Measurements from ENCODE around the gene ARRDC1. TPM values are rescaled to one million over a fixed set of nuclear protein-coding genes. Genes with fewer than 3 reads are reported as not detected.

The ARRDC1 gene
- polyA plus RNA-seq, 1 of the 3 experiments (the other 2 are of a cell fraction) = 49.7 TPM

DNA sequence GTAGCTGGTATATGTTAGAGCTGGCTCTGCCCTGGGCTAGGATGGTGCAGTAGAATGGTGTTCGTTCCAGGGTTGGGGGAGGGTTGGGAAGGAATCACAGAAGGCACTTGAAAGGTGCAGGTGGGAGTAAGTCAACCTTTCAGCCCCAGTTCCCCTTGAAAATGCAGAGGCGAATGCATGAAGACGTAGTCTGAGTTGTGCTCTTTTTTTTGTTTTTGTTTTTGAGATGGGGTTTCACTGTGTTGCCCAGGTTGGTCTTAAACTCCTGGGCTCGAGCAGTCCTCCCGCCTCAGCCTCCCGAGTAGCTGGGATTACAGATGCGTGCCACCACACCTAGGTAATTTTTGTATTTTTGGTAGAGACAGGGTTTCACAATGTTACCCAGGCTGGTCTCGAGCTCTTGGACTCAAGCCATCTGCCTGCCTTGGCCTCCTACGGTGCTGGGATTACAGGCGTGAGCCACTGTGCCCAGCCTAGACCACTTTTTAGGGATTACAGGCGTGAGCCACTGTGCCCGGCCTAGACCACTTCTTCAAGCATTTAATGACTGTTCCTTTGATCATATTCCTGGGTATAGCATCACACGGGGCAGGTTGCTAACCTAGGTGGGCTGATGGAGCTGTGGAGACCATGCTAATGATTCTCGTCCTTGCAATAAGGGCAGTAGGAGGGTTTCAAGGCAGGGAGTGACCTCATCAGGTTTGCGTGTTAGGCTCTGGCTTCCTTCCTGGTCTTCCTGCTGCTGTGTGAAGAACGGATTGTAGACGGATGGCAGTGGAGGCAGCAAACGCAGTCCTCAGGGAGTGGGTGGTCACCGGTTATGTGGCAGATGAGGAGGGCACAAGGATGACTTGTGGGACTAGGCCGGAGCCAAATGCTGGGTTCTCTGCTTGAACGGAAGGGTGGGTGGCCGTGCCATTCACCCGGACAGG is 27.0 kb downstream of the ARRDC1 start:
- Histone ChIP-seq H3K9me2 (no peaks in the 10 kb centered on the region), H3K36me3 (replicated peaks in 1 of 2; ENCODE audit: control insufficient read depth in 1 of 2, insufficient read depth in 2 of 2, low read length in 1 of 2) (no peaks in the 10 kb centered on the region), H3F3A (replicated peaks; ENCODE audit: insufficient read depth) (peaks cover 3% of the 10 kb centered on the region), H3K4me1 (ENCODE audit: control insufficient read depth in 1 of 2, insufficient read depth in 2 of 2, low read depth in 1 of 2, low read length in 1 of 2) (peaks cover 0 to 7% of the 10 kb centered on the region in 2 experiments; a peak in 2 of 4 replicates), H3K9me3 (no peaks in the 10 kb centered on the region), H3K4me2 (no peak overlapping the region), H4K20me1 (ENCODE audit: insufficient read depth) (peaks cover 88% of the 10 kb centered on the region), H3K9ac (no peak overlapping the region), H3K27me3 (ENCODE audit: insufficient read depth) (no peaks in the 10 kb centered on the region), H3K4me3 (ENCODE audit: low read depth in 2 of 2, low read length in 1 of 2) (no peak overlapping the region), H3K27ac (ENCODE audit: low read depth in 2 of 2, low read length in 1 of 2) (no peak overlapping the region), H2AFZ (ENCODE audit: low read depth) (no peak overlapping the region), H3K79me2 (ENCODE audit: insufficient read depth) (peaks cover 100% of the 10 kb centered on the region)
- TF ChIP-seq TEAD4 (IDR thresholded peaks at IDR 0.05; ENCODE audit: borderline replicate concordance, insufficient read depth) (no peak), TCF12 (IDR thresholded peaks at IDR 0.05) (no peak), NRF1 (IDR thresholded peaks at IDR 0.05; ENCODE audit: low read depth, low read length) (no peak), IRF3 (IDR thresholded peaks at IDR 0.05; ENCODE audit: low read depth, low read length) (no peak)
- POLR2A ChIA-PET = no interaction called here
- CTCF ChIA-PET = interaction anchor here (0.6 kb wide), 1 partner anchor 41 kb away, joined by 3 read pairs; no protein-coding TSS in a partner anchor
- DNase-seq = no peak
- 97% methylated on average over 20 of the region's 23 CpGs for WGBS (ENCODE audit: low lambda C conversion rate)

DNA sequence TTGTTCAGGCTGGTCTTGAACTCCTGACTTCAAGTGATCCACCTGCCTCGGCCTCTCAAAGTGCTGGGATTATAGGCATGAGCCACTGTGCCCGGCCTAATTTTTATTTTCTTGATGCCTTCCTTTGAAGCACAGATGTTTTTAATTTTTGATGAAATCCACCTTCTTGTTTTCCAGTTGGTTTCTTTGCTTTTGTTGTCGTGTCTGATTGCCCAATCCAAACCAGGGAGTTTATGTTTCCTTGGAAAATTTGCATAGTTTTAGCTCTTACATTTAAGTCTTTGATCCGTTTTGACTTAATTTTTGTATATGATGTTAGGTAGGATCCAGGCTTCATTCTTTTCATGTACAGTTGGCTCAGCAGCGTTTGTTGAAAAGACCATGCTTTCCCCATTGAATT is 28.5 kb downstream of the ARRDC1 start:
- Histone ChIP-seq H3K4me3 (ENCODE audit: low read depth in 2 of 2, low read length in 1 of 2) (no peak overlapping the region), H3K27me3 (ENCODE audit: insufficient read depth) (no peaks in the 10 kb centered on the region), H3K4me2 (no peak overlapping the region), H3K9me2 (no peaks in the 10 kb centered on the region), H3K27ac (ENCODE audit: low read depth in 2 of 2, low read length in 1 of 2) (no peak overlapping the region), H3K4me1 (ENCODE audit: control insufficient read depth in 1 of 2, insufficient read depth in 2 of 2, low read depth in 1 of 2, low read length in 1 of 2) (peaks cover 0 to 7% of the 10 kb centered on the region in 2 experiments; a peak in 2 of 4 replicates), H4K20me1 (ENCODE audit: insufficient read depth) (peaks cover 88% of the 10 kb centered on the region), H3K36me3 (replicated peaks in 1 of 2; ENCODE audit: control insufficient read depth in 1 of 2, insufficient read depth in 2 of 2, low read length in 1 of 2) (no peaks in the 10 kb centered on the region), H3K9ac (no peak overlapping the region), H3F3A (replicated peaks; ENCODE audit: insufficient read depth) (peaks cover 3% of the 10 kb centered on the region), H3K9me3 (no peaks in the 10 kb centered on the region), H3K79me2 (ENCODE audit: insufficient read depth) (peaks cover 100% of the 10 kb centered on the region), H2AFZ (ENCODE audit: low read depth) (no peak overlapping the region)
- no peak for TF ChIP-seq GABPA (IDR thresholded peaks at IDR 0.05; ENCODE audit: low read depth)
- no peak for TF ChIP-seq SIN3A (IDR thresholded peaks at IDR 0.05; ENCODE audit: borderline replicate concordance, low read depth, low read length)
- no peak for TF ChIP-seq IRF3 (IDR thresholded peaks at IDR 0.05; ENCODE audit: low read depth, low read length)
- no peak for TF ChIP-seq ELF1 (IDR thresholded peaks at IDR 0.05)
- no peak for TF ChIP-seq EZH2phosphoT487 (IDR thresholded peaks at IDR 0.05; ENCODE audit: borderline replicate concordance, low read depth)
- TF ChIP-seq MEF2A (IDR thresholded peaks at IDR 0.05; ENCODE audit: borderline replicate concordance, low read depth) = no peak
- TF ChIP-seq, protein P1, sequence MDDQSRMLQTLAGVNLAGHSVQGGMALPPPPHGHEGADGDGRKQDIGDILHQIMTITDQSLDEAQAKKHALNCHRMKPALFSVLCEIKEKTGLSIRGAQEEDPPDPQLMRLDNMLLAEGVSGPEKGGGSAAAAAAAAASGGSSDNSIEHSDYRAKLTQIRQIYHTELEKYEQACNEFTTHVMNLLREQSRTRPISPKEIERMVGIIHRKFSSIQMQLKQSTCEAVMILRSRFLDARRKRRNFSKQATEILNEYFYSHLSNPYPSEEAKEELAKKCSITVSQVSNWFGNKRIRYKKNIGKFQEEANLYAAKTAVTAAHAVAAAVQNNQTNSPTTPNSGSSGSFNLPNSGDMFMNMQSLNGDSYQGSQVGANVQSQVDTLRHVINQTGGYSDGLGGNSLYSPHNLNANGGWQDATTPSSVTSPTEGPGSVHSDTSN (IDR thresholded peaks at IDR 0.05) = no peak
- TF ChIP-seq YY1 (IDR thresholded peaks at IDR 0.05; ENCODE audit: low read depth) = no peak
- TF ChIP-seq, protein P2, sequence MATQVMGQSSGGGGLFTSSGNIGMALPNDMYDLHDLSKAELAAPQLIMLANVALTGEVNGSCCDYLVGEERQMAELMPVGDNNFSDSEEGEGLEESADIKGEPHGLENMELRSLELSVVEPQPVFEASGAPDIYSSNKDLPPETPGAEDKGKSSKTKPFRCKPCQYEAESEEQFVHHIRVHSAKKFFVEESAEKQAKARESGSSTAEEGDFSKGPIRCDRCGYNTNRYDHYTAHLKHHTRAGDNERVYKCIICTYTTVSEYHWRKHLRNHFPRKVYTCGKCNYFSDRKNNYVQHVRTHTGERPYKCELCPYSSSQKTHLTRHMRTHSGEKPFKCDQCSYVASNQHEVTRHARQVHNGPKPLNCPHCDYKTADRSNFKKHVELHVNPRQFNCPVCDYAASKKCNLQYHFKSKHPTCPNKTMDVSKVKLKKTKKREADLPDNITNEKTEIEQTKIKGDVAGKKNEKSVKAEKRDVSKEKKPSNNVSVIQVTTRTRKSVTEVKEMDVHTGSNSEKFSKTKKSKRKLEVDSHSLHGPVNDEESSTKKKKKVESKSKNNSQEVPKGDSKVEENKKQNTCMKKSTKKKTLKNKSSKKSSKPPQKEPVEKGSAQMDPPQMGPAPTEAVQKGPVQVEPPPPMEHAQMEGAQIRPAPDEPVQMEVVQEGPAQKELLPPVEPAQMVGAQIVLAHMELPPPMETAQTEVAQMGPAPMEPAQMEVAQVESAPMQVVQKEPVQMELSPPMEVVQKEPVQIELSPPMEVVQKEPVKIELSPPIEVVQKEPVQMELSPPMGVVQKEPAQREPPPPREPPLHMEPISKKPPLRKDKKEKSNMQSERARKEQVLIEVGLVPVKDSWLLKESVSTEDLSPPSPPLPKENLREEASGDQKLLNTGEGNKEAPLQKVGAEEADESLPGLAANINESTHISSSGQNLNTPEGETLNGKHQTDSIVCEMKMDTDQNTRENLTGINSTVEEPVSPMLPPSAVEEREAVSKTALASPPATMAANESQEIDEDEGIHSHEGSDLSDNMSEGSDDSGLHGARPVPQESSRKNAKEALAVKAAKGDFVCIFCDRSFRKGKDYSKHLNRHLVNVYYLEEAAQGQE (IDR thresholded peaks at IDR 0.05; ENCODE audit: low read depth, low read length) = no peak
- no peak for TF ChIP-seq JUND (IDR thresholded peaks at IDR 0.05)
- no peak for TF ChIP-seq TEAD4 (IDR thresholded peaks at IDR 0.05; ENCODE audit: borderline replicate concordance, insufficient read depth)
- no peak for TF ChIP-seq ZBTB33 (IDR thresholded peaks at IDR 0.05; ENCODE audit: borderline replicate concordance, low read depth)
- TF ChIP-seq, protein P3, sequence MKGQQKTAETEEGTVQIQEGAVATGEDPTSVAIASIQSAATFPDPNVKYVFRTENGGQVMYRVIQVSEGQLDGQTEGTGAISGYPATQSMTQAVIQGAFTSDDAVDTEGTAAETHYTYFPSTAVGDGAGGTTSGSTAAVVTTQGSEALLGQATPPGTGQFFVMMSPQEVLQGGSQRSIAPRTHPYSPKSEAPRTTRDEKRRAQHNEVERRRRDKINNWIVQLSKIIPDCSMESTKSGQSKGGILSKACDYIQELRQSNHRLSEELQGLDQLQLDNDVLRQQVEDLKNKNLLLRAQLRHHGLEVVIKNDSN (IDR thresholded peaks at IDR 0.05; ENCODE audit: borderline replicate concordance, low read depth) = no peak
- DNase-seq = no peak
- ChIA-PET CTCF (no interaction called here), POLR2A (no interaction called here)
- WGBS (ENCODE audit: low lambda C conversion rate) = 89% methylated on average over 5 of the region's 5 CpGs
